ENCODE results near the gene ARL14.
A peak's percentile ranks its signal among the peaks of the same experiment; 100 is the strongest.
"Not testable (repeated sequence)": the region's sequence is repeated elsewhere in the genome, so short reads cannot be mapped to it uniquely, and the experiment has no call there.

Gene ARL14

DNA sequence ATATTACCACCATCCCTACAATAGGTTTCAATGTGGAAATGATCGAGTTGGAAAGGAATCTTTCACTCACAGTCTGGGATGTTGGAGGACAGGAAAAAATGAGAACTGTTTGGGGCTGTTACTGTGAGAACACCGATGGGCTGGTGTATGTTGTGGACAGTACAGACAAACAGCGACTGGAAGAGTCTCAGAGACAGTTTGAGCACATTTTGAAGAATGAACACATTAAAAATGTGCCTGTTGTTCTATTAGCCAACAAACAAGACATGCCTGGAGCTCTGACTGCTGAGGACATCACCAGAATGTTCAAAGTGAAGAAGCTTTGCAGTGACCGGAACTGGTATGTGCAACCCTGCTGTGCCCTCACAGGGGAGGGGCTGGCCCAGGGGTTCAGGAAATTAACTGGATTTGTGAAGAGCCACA, 510 bp downstream of the ARL14 start:
- no peak for DNase-seq (ENCODE audit: low read depth)

DNA sequence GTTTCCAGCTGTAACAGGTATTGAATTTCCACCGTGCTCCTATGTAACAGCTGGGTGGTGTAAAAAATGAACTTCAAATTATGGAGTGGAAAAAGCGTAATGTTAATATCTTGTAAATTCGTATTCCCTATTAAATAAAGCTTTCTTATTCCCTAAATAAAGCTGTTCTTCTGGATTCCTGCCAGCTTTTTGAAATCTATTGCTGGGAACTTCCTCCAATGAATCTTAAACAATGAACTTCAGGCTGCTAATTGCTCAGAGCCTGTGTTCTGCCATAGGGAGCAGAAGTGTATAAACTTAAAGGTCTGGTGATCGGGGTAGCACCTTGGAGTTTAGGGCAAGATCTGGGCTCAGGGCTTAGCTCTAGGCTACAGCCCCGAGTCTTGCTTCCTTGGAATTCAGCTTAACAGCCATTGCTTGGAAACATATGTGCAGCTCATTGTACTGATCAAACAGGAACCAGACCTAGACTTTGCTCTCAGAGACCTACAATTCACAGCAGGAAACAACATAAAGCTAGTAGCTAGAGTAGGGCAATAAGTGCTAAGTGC, 1.4 kb downstream of the ARL14 start:
- DNase-seq (ENCODE audit: low read depth): no peak

DNA sequence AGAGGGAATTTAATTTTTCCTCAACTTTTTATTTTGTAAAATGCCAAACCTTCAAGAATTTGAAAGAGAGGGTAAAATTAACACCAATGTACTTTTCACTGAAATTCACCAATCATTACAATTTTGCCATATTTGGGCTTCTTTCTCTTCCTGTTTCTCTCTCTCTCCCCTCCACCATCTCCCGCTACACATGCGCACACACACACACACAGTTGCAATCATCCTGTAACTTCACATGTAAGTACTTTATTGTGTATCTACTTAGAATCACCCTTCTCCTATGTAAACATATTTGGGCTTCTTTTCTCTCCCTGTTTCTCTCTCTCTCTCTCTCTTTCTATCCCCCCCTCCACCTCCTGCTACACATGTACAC, 7.4 kb downstream of the ARL14 start:
- no peak for DNase-seq (ENCODE audit: low read depth)

DNA sequence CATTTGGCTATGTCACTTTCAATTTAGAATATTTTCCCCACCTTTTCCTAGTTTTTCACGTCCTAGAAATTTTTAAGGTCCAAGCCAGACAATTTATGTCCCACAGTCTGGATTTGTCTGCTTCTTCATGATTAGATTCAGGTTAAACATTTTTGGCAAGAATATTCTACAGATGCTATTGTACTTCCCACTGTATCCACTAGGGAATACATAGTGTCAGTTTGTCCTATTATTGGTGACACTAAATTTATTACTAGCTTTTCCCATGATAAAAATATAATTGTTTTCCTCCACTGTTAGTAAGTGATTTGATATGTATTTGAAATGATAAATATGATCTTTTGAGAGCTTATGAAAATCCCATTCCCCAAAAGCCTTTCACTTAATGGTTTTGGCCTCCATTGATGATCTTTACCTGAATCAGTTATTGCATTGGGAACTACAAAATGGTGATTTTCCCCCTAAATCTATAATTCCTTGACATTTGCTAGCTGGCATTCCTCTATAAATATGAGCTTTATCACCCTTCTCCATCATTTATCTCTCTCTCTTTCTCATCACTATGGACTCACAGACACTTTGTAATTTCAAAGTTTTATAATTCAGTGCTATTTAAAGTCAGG, 8.3 kb downstream of the ARL14 start:
- DNase-seq (ENCODE audit: low read depth): no peak

DNA sequence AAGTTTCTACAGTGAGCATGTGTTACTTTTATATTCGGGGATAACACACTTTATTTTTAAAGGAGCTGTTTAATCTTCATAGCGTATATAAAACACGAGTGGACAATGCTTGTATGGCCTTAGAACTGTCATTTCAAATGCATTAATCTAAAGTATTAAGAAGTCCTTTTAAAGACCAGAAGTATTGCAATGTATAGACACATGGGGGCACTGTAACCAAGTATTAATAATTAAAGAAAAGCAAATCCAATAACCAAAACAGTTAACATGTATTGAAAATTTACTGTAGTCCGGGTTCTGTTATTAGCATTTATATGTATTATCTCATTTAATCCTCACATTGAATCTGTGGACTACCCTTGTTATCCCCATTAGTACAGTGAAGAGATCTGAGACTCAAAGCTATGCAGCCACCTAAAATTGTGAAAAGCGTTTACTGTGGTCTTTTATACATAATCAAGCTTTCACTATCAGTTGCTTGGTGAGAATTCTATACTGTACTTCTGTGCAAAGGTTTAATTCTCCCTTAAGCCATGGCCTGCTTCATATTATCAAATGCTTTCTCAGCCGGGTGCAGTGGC, 10.1 kb downstream of the ARL14 start:
- DNase-seq (ENCODE audit: low read depth): no peak

DNA sequence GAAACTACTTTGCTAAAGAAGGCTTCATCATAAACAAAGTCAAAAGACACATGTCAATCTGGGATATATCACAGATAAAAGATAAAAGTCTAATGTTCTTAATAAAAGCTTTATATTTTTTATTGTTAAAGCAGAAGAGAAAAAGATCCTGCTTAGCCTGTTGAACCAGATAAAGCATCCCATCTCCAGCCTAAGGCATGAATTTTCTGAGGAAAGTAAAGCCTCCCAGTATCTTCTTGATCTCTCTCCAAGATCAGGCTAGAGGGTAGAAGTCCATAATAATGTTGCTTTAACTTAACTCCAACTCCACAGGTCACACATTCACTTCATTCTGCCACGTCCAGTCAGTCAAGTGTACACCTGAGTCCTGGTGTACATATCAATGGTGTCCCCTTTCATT, 14.2 kb downstream of the ARL14 start:
- DNase-seq (ENCODE audit: low read depth): no peak

DNA sequence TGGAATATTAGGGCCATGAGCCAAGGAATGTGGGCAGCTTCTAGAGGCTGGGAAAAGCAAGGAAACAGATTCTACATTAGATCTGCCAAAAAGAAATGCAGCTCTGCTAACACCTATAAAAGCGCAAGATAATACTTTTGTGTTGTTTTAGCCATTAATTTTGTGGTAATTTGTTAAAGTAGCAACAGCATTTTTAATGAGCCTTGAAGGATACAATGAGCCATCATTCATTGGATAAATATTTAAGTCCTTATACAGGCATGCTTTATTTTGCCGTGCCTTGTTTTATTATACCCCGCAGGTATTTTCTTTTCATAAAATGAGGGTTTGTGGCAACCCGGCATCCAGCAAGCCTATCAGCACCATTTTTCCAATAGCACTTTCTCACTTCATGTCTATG, 15.0 kb downstream of the ARL14 start:
- DNase-seq (ENCODE audit: low read depth): no peak

DNA sequence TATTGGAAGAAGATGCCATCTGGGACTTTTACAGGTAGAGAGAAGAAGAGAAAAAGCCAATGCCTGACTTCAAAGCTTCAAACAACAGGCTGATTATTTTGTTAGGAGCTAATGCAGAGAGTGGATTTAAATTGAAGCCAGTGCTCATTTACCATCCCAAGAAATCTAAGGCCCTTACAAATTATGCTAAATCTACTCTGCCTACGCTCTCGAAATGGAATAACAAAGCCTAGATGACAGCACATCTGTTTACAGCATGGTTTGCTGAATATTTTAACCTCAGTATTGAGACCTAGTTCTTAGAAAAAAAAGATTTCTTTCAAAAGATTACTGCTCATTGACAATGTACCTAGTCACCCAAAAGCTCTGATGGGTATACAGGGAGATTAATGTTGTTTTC, 16.2 kb downstream of the ARL14 start:
- no peak for DNase-seq (ENCODE audit: low read depth)

DNA sequence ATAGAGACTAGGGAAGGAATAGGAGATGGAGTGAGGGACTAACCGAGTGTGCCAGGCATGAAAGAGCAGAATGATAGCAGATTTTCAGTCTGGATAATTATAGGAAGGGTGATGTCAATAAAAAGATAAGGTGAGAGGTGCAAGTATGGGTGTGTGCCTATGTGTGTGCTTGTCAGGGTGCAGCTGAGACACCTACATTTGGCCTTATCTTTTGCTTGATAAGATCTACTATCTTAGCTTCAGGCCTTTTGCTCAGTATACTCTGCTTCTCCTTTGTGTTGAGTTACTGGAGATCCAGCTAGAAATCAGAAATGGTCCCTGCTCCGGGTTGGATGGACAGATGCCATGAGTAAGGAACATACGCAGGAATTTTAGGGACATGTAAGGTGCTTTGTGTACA, 17.4 kb downstream of the ARL14 start:
- DNase-seq (ENCODE audit: low read depth): no peak

DNA sequence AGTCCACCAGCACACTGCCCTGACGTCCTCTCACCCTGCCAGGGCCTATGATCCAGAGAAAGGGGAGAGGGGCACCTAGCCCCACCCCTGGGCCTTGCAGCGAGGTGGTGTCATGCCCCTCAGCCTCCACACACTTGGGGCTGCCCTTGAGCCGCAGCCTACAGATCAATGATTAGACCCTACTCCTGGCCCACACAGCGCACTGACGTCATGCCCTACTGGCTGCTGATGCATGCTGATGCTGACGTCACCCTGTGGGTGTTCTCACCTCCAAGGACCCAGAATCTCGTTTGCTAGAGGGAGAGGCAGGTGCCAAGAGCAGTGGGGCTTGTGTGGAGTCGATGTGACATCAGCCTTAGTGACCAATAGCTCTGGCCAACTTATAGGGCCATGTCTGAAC, 18.0 kb downstream of the ARL14 start:
- DNase-seq (ENCODE audit: low read depth): no peak

DNA sequence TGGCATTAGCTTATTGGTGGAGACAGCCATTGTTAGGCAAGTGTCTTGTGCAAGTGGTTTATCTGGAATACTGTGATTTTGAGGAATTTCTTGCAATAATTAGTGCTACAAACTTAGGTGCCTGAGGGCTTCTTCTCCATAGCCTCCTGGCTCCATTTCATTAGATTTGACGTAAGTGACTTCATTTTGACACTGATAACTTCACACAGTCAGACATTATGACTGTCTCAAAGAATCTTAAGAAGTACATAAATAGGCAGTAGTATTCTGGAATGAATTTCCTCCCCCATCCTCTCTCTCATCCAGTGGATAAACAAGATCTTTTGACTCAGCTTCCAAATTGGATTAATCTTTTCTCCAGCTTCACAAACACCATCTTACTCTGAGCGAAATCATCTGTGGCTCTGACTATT, 19.0 kb downstream of the ARL14 start:
- no peak for DNase-seq (ENCODE audit: low read depth)

DNA sequence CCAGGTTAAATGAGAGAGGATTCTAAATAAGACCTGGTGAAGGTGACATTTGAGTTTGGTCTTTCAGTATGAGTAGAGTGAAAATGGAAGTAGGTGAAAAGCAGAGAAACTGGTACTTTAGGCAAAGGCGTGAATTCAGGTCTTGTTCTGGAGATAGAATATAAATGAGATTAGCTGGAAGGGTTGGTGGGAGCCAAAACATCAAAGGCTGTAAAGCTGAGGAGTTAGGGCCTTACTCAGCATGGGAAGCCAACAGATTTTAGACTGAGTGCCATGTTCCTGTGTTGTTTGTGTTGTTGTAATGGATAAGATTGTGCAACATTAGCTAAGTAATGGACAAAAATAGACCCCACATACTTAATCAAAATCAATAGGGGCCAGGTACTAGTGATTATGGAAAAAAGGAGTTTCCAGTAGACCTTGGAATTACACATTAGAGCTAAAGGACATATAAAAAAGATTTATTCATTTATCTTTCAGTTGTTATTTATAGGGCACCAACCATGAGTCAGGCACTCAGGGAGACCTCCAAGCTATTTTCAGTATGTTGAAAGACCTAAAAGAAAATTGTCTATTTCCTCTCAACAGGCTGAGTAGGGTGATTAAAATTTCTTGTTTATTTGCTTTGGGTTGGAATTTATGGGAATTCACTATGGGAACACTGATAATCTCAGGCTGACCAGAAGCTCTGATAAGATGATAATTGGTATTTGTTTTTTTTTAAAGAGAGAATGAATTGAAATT, 20.8 kb downstream of the ARL14 start:
- DNase-seq (ENCODE audit: low read depth): peak; percentile 51

DNA sequence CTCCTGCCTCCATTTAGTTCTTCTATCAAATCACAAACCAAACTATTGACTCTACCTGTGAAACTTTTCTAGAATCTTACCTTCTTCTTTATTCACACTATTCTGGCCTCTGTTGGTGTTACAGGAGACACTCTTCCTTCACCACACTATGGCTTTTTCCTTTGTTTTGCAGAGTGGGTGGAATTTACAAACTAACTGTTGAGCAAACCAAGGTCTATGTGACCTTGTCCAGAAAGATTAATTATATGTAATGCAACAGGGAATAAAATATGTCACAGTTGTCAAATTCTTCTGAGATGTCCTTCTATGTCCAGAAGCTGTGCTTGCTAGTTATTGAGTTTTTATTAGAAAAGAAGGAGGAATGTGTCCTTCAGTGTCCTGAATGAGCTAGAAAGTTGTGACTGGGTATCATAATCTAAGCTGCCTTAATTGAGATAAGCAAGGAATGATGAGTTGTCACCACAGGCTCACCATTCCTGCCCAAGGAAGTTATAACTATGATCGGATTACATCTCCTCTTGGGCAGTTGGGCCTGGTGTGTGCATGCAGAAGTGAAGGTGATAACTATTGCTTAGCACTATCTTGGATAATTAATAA, 21.7 kb downstream of the ARL14 start:
- no peak for DNase-seq (ENCODE audit: low read depth)

DNA sequence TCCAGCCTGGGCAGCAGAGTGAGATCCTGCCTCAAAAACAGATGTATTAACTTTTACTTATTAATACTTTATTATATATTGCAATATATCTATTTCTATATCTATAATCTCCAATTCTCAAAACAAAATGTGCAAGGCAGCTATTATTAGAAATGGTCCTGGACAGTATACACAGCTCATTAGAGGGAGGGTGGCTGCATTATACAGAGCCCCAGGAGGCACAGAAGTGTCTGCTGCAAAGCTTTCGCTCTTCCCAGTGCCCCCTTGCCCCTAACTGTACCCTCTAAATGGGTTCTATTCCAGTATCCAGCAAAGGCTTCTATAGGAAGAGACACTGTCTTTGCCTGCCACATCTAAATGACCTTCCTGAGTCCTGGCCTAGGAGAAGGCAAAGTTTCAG, 24.5 kb downstream of the ARL14 start:
- no peak for DNase-seq (ENCODE audit: low read depth)

DNA sequence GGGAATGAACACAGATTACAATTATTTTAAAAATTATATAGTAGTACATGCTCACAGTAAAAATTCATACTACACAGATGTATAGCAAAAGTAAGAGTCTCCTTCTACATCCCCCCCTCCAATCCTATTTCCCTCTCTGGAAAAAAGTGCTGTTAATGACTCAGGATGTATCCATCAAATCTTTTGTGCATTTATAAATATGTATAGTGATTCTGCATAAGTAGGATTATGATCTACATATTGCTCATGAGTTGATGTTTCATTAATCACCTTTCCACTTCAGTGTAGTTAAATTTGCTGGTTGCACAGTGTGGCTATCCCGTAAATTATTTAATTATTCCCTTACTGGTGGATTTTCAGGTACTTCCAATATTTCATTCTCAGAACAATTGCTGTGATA, 25.3 kb downstream of the ARL14 start:
- DNase-seq (ENCODE audit: low read depth): no peak

DNA sequence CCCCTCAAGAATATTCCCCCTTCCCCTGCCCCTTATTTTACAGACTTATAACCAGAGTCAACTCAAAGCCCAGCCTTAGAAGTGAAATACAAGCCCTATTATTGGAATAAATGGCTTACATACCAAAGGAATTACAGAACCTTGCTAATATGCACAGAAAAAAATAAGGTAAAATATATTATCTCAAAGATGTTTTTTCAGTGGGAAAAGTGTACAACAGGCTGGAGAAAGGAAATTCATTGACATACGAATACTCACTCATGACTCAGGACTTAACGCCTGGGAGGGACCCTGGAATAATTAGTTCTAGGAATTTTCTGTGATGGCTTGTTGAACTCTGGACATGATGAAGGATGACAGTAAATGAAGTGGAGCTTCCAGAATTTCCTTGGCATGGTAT, 27.0 kb downstream of the ARL14 start:
- DNase-seq (ENCODE audit: low read depth): no peak

DNA sequence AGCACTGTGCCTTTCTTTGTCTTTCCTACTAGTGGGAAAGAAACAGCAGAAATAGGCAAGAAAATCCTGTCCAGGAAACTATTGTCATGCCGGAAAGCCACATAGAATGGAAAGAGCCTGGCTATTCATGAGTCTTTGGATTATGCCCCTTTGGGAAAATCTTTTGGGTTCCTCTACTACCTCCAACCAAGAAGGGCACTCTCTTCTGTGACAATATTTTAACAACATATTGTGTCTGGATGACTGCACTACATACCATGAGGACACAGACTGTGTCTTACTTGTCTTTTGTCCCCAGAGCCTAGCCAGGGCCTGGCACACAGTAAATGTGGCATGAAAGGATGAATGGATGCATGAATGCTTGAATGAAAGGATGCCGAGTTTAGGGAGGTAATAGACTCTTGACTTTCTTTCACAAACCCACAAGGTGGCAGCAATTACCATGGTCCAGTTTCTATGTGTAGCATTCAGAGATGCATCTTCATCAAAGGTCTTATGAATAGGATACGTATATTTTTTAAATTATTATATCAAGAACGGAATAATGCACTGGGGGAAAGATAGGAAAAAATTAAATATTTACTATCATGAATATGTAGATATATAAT, 30.3 kb downstream of the ARL14 start:
- DNase-seq (ENCODE audit: low read depth): peak; percentile 31

DNA sequence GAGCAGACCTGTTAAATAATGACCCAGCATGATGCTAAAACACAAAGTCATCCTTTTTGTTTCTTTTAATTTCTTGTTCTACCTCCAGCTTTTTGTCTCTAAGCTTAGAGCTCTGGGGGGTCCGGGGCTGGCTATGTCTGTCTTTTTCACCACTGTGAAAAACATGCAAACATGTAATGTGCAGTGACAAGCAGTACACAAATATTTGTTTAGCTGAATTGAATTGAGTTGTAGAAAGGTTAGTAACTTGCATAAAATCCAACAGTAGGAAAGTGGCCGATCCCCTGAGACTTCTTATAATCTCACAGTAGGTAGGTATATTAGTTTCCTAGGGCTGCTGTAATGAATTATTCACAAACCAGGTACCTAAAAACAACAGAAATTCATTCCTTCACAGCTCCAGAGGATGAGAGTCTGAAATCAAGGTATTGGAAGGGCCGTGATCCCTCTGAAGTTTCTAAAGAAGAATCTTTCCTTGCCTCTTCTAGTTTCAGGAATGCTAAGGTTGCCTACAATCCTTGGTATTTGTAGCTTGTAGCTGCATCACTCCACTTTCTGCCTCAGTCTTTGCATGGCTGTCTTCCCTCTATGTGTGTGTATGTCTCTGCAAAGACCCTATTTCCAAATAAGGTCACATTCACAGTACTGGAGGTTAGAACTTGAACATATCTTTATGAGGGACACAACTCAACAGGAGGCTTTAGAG, 32.7 kb downstream of the ARL14 start:
- DNase-seq (ENCODE audit: low read depth): no peak

DNA sequence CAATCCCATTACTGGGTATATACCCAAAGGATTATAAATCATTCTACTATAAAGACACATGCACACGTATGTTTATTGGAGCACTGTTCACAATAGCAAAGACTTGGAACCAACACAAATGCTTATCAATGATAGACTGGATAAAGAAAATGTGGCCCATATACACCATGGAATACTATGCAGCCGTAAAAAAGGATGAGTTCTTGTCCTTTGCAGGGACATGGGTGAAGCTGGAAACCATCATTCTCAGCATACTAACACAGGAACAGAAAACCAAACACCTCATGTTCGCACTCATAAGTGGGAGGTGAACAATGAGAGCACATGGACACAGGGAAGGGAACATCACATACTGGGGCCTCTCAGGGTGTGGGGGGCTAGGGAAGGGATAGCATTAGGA, 36.2 kb downstream of the ARL14 start:
- DNase-seq (ENCODE audit: low read depth): not testable (repeated sequence)

DNA sequence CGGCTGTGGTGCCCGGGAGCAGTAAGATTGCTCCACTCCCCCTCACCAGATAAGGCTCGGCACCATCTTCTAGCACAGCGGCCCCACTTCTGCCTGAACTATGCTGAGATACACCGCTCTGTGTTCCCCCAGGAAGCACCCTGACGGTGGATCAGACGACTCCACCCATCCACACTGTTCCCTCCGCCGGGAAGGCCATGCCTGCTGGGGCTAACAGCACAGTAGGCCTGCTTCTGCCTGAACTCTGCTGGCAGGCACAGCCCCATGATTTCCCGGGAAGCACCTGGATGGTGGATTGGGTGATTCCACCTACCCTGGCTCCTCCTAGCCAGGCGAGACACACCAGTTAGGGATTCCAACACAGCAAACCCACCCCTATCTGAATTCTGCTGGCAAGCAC, 42.8 kb downstream of the ARL14 start:
- DNase-seq (ENCODE audit: low read depth): no peak

DNA sequence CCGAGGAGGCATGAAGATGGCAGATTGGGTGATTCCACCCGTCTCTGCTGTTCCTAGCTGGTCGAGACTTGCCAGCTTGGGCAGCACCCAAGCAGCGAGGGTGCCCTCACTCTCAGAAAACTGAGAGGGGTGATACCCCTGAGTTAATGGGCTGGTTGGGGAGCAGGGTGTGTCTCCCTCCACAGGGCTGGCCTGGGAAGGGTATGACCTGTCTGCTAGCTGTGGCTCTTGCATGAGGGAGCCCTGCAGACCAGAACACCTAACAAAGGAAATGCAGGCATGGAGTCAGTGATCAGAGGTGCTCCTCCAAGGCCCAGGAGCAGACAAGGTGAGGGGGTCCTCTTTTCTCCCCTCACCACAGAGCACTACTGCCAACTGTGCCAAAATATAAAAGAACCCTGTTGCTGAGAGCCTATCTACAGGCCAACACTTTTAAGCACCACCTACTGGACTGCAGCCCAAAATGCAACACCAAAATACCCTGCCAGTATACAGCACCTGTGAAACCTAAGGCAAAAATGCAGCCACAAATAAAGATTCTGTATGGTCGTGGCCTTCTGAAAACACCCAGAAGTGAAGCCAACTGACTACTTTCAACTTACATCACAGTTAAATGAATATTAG, 43.3 kb downstream of the ARL14 start:
- DNase-seq (ENCODE audit: low read depth): no peak

DNA sequence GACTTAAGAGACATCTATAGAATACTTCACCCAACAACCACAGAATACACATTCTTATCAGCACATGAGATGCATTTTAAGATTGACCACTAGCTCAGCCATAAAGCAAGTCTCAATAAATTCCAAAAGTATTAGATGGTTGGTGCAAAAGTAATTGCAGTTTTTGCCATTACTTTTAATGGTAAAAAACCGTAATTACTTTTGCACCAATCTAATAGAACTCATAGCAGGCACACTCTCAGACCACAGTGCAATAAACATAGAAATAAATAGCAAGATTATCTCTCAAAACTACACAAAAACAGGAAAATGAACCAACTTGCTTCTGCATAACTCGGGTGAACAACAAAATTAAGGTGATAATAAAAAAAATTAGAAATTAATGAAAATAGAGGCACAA, 45.4 kb downstream of the ARL14 start:
- no peak for DNase-seq (ENCODE audit: low read depth)
